AG04449 (cell line): ENCODE results near the gene GNS.

ENCODE experiments used
- CTCF ChIA-PET: fragments of 350-600 bp; formaldehyde crosslinking; extraction: SDS; loops from one replicate; lab custom pipeline; 2021; ENCODE audit warnings: antibody characterized with exemption; lab: Yijun Ruan, JAX
- POLR2A ChIA-PET: fragments of 400-600, 350-600 bp; formaldehyde crosslinking; extraction: SDS; loops from one replicate; lab custom pipeline; 2020; ENCODE audit warnings: antibody characterized with exemption, inconsistent platforms; lab: Yijun Ruan, JAX
- DNase-seq: peaks from one replicate; pipeline ENCODE4 v3.0.0-alpha.2; 2010; ENCODE audit warnings: low read depth, low spot score
- H3K4me3 ChIP-seq: 2 replicates; pipeline ENCODE4 v1.5.1; 2011; ENCODE audit warnings: low read depth, mild to moderate bottlenecking, control low read depth, low read length
- TF ChIP-seq, protein P1 (sequence below): IDR thresholded peaks from one replicate; pipeline ENCODE4 v1.5.1; 2011; ENCODE audit warnings: mild to moderate bottlenecking, moderate library complexity, low read length, control low read depth, inconsistent platforms; ENCODE audit not compliant: insufficient read depth; ENCODE audit errors: missing control alignments

The GNS gene

DNA sequence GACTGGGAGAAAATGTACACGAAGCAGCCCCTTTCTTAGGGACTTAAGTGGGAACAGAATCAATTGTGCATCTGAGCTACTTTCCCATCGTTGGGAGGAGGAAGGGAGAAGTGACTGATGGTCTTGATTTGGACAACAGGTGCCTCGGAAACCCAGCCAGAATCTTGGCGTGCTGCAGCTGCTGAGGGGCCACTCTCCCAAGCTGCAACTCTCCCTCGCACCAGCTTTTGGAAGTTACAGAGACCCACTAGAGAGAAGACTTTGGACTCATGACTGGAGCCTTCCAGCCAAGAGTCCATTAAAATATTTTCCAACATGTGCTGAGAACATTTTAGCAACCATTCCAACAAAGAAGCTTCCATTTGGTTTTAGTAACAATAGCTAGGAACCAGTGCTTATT, 52.3 kb downstream of the GNS start:
- POLR2A ChIA-PET: interaction anchor here (0.6 kb wide), 1 partner anchor 581 kb away, joined by 3 read pairs; no protein-coding TSS in a partner anchor
- no peak overlapping the region for H3K4me3 ChIP-seq
- CTCF ChIA-PET: interaction anchor here (0.9 to 4.6 kb wide), 6 partner anchors 9 to 159 kb away, joined by 3 to 38 read pairs (median 4); no protein-coding TSS in a partner anchor
- TF ChIP-seq, protein P1, sequence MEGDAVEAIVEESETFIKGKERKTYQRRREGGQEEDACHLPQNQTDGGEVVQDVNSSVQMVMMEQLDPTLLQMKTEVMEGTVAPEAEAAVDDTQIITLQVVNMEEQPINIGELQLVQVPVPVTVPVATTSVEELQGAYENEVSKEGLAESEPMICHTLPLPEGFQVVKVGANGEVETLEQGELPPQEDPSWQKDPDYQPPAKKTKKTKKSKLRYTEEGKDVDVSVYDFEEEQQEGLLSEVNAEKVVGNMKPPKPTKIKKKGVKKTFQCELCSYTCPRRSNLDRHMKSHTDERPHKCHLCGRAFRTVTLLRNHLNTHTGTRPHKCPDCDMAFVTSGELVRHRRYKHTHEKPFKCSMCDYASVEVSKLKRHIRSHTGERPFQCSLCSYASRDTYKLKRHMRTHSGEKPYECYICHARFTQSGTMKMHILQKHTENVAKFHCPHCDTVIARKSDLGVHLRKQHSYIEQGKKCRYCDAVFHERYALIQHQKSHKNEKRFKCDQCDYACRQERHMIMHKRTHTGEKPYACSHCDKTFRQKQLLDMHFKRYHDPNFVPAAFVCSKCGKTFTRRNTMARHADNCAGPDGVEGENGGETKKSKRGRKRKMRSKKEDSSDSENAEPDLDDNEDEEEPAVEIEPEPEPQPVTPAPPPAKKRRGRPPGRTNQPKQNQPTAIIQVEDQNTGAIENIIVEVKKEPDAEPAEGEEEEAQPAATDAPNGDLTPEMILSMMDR: no peak
- DNase-seq: no peak

DNA sequence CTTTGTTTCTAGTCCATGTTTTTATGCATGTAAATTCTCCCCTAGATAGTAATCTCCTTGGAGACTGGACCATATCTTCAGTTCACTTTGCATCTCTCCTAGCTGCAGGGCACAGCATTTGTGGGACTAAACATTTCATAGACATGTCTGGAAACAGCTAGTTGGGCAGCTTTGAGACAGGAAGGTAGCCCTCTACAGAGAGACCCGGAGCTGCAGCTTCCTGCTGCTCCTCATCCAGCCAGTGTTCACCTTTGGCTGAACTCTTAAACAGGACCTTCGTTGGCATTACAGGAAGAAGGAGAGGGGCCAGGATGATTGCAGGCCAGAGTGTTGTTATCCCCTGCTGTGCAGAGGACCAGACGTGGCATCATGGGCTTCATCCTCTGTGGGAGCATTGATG, 52.9 kb downstream of the GNS start:
- TF ChIP-seq, protein P1: no peak
- DNase-seq: no peak
- CTCF ChIA-PET: interaction anchor here (0.9 to 4.6 kb wide), 4 partner anchors 9 to 159 kb away, joined by 3 to 38 read pairs (median 10); no protein-coding TSS in a partner anchor
- POLR2A ChIA-PET: no interaction called here
- no peak overlapping the region for H3K4me3 ChIP-seq

DNA sequence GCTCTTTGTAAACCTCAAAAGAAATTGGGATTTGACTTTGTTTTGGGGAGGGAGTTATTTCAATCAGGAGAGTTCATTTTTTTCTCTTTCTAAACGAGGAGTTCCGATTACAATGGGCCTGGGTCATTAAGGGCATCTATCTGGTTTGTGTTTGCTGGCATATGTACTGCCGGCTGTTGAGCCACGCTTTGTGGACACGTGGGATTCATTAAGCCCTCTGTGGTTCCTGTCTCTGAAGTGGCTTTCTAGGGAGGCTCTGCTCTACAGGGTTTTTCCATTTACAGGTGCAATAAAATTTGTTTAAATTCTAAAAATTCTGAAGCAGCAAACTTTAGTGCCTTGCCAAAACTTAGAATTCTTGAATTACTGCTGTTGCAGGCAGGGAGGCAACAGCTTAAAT, 57.9 kb downstream of the GNS start:
- no peak overlapping the region for H3K4me3 ChIP-seq
- DNase-seq: no peak
- TF ChIP-seq, protein P1: no peak
- POLR2A ChIA-PET: no interaction called here
- CTCF ChIA-PET: interaction anchor here (0.8 to 17.0 kb wide), 2 partner anchors 104 to 153 kb away, joined by 3 to 481 read pairs; no protein-coding TSS in a partner anchor

DNA sequence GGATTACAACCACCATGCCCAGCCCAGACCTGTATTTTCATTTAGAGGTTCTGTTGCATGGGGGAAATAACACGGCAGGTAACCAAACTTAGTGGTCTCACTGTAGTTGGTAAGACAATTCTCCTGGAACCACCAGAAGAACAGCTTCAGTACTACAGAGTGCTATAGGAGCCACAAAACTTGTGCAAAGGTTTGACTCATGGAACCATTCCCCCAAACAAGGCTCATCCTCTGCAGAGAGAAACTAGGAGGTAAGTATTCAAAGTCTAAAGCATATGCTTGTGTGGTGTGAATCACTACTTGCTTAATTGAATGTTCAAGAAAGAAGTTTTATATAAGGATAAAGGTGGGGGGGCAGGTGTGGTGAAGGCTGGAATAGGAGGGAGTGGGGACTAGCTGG, 58.7 kb downstream of the GNS start:
- ChIA-PET POLR2A (no interaction called here), CTCF (interaction anchor here (1.3 to 17.0 kb wide), 2 partner anchors 152 to 247 kb away, joined by 4 to 481 read pairs; no protein-coding TSS in a partner anchor)
- DNase-seq: no peak
- TF ChIP-seq, protein P1: no peak
- H3K4me3 ChIP-seq: no peak overlapping the region

DNA sequence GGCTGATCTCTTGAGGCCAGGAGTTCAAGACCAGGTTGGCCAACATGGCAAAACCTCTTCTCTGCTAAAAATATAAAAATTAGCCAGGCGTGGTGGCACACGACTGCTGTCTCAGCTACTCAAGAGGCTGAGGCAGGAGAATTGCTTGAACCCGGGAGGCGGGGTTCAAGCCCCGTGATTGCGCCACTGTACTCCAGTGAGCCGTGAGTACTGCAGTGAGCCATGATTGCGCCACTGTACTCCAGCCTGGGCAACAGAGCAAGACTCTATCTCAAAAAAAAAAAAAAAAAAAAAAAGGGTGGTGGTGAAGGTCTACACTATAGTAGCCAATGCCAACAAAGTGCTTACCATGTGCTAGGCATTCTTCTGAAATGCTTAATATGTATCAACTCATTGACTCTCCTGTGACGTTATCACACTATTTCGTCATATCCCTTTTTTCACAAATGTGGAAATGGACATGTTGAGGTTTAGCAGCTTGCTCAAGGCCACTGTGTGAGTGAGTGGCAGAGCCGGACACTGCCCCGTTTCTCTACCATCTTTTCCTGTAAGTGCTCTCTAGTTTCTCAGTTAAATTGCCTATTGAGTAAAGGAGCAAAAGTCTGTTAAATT, 59.6 kb downstream of the GNS start:
- ChIA-PET CTCF (interaction anchor here (1.3 to 17.0 kb wide), 3 partner anchors 110 to 246 kb away, joined by 4 to 481 read pairs (median 4); no protein-coding TSS in a partner anchor), POLR2A (no interaction called here)
- TF ChIP-seq, protein P1: no peak
- H3K4me3 ChIP-seq: no peak overlapping the region
- no peak for DNase-seq

DNA sequence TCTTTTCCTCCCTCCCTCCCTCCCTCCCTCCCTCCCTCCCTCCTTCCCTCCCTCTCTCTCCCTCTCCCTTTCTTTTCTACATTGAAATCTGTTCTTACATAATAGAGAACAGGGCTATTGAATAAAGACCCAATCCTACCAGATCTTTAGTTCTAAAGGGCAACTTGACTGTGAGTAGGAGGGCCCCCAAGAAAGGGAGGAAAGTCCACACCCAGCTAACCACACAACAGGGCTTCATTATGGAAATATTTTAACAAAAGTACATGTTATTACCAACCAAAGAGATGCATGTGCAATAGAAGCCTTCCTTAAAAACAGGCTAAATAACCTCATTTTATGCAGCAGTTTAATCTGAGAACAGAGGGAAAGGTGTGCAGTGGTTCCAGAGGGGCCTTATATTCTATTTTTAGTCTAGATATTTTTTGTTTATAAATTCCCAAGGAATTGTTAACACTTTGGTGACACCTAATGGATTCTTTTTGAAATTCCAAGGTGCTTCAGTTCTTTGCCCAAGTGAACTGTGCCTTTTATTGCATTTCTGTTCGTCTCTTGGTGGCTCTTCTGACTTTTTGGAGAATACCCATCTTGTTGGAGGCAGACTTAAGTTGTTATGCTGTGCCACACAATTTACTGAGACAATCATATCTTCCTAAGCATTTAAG, 63.0 kb downstream of the GNS start:
- no peak for DNase-seq
- ChIA-PET CTCF (interaction anchor here (1.0 to 17.0 kb wide), 30 partner anchors 8 to 239 kb away, joined by 3 to 481 read pairs (median 8); partner anchors contain the start of gene RASSF3), POLR2A (no interaction called here)
- TF ChIP-seq, protein P1: no peak
- no peak overlapping the region for H3K4me3 ChIP-seq
